D721Med (cell line): ENCODE measurements around the gene ACRBP.

Source experiments
- DNase-seq: peaks from one replicate; pipeline ENCODE4 v3.0.0; 2011; ENCODE audit warnings: low spot score; ENCODE audit not compliant: insufficient read length
- FAIRE-seq: peaks from 2 replicates; lab custom pipeline; 2011; peaks lifted over from hg19 to GRCh38; lab: Jason Lieb, UNC
- TF ChIP-seq, protein P1 (sequence below): IDR thresholded peaks from 2 replicates; pipeline ENCODE4 v1.5.1; 2012; ENCODE audit warnings: mild to moderate bottlenecking, control low read depth; ENCODE audit not compliant: insufficient read depth; ENCODE audit errors: missing control alignments

Gene ACRBP

DNA sequence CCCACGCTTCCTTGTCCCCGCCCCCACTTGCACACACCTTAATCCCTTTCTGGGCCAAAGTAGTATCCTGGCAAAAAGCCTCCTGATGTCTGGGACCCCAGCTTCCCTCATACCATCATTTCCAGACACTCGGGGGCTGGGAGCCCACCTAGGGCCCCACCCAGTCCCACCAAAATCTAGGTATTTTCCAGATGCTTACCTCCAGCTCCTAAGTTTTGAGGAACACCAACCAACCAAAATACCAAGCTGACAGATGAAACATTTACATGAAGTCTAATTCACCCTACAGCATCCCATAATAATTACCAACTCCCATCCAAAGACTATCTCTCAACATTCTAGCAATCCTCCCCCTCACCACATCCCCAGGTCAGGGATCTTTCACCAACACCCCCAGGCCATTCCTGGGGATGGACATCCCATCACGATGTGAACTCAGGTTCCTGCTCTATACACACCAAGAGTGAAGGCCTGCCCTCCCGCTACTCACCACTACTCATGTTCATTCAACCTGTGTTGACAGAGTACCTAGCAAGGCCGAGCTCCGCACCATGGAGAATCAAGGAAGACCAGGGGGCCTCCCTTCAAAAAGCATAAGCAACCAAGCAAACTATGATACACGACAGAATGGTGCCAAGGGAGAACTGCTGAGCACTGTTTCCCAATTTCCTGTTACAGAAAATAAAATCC, 38.5 kb downstream of the ACRBP start:
- FAIRE-seq: no peak
- TF ChIP-seq, protein P1, sequence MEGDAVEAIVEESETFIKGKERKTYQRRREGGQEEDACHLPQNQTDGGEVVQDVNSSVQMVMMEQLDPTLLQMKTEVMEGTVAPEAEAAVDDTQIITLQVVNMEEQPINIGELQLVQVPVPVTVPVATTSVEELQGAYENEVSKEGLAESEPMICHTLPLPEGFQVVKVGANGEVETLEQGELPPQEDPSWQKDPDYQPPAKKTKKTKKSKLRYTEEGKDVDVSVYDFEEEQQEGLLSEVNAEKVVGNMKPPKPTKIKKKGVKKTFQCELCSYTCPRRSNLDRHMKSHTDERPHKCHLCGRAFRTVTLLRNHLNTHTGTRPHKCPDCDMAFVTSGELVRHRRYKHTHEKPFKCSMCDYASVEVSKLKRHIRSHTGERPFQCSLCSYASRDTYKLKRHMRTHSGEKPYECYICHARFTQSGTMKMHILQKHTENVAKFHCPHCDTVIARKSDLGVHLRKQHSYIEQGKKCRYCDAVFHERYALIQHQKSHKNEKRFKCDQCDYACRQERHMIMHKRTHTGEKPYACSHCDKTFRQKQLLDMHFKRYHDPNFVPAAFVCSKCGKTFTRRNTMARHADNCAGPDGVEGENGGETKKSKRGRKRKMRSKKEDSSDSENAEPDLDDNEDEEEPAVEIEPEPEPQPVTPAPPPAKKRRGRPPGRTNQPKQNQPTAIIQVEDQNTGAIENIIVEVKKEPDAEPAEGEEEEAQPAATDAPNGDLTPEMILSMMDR: no peak

DNA sequence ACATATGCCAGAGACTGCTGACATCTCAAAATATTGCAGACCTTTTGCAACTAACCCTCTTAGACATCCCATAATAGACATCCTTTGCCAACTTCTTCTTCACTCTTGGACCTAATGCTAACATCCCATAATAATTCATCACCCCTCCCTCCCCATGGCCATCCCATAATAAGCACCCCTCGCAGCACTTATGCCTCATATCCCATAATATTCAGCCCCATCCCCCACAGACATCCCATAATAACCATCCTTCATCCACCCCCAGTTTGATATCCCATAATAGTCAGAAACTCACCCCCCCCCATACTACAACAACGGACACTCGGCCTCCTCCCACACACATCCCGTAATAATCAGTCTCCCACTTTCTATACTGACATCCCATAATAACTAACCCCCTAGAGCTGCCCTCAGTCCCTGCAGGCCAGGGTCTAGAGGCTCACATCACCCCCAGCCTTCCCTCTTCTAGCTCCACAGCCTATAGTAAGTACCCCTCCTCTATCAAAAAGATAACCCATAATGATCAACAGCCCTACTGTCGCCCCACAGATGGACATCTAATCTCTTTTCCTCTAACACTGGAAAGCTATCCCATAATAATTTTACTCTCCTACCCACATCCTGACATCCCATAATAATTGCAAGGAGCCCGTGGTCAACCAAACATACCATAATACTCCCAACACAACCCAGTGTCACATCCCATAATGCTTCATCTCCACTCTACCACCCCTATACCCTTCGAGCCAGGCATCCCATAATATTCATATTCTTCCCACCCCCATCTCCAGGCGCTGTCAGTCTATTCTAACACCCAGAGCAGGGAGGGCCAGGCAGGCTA, 39.3 kb downstream of the ACRBP start:
- TF ChIP-seq, protein P1: no peak
- FAIRE-seq: no peak
- no peak for DNase-seq

More for the DNA sequence above, 38.5 kb downstream of the ACRBP start:
- DNase-seq: no peak

DNA sequence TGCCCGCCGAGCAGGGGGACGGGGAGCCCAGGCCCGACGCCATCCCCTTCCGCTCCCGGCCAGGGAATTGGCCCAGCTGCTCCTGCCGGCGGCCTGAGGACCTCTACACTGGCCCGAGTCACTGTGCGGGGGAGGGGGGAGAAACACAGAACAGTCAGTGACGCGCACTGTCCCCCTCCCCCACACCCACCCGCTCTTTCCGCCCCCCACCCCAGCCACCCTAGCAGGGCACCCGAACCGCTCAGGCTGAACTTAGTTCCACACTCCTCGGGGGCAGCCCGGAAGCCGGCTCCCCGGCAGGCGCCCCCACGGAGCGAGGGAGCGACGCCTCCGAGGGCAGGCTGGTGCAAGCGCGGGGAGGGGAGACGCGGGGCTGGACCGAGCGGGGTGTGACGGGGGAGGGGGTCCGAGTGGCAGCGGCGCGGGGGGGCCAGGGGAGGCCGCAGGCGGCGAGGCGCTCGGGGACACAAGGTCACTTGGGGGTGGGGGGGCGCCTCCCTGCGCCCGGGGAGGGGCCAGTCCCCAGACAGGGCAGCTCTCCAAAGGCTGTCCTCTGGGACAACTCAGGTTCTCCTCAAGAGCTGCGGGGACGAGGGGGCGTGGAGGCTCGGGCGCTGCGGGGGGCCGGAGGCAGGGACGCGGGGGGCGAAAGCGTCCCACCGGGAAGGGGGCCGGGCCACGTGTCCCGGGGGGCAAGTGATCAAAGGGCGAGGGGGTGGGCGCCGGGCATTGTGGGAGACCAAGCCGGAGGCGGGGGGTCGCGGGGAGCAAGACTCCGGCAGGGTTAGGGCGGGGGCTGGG, 40.7 kb downstream of the ACRBP start:
- TF ChIP-seq, protein P1: no peak
- no peak for FAIRE-seq
- DNase-seq: no peak

DNA sequence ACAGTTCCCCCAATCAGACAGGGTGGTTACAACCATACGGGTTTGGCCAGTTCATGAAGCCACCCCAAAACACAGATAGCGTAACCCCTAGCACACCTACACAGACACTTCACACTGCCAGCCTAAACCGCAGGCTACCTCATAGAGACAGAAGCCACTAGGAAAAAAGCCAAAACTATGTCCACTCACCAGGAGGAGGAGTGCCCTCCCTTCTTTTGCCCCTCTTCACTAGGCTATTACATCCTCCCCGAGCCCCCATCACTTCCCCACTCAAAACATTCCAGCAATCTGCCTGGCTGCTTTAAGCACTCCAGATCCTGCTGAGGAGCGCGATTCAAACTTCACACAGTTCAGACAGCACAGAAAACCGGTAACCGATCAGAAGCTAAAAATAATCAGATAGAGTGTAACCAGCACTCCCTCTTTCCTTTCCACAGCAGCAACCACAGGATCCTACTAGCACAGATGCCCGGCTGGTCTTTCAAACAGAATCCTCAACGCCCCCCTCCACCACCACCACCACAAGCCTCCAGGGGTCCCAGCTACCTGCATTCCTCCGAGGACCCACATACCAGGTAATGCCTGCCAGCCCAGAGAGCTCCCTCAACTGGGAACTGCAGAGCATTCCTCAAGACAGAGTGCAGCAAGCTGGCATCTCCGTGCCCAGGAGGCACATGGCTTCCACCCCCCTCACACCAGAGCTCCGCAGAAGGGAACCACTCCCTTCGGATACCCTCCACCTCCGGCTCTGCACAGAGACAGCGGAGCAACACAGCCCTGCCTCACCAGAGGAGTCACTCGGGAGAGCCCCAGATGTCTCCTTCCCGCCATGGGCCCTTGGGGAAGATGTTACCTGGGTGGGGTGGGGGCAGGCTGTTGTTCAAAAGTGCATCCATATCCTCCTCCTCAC, 41.6 kb downstream of the ACRBP start:
- DNase-seq: no peak
- no peak for FAIRE-seq
- TF ChIP-seq, protein P1: no peak

DNA sequence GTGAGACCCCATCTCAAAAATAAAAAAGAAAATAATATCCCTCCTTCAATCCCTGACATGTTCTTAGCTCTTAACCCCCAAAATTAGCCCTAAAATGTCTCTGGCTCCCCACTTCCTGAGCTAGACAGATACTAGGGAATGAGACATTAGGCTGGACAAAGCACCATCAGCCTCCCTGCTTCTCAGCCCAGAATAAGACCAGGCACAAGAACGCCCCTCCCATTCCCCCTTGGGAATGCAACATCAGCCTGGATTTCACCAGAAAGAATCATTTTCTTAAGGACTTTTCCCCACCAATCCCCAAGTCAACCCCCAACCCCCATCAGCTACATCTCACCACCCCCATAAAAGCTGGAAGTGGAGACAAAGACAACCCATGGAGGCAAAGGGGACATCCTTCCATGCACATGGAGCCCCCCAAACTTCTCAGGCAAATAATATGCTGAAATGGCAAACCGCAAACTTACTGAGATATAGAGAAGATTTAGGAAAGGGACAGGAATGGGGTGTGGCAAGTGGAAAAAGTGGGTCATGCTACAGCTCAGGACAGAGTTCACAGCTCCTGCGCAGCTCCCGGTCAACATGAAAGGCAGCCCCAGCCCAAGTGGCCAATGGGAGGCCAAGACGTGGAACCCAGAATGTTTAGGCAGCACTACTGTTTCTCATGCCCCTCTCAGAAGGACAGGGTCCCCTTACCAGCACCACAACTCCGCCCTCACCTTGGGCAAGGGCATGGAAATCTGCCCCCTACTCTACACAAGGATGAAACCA, 42.8 kb downstream of the ACRBP start:
- FAIRE-seq (no peak), DNase-seq (no peak)
- TF ChIP-seq, protein P1: no peak
